ACHN (cell line): ENCODE measurements around the gene IQSEC1.
A peak's percentile ranks its signal among the peaks of the same experiment; 100 is the strongest.

Experiments
- DNase-seq: peaks from one replicate; pipeline ENCODE4 v3.0.0-alpha.2; 2015
- in situ Hi-C: cut with HindIII; loops from 2 replicates; pipeline ENCODE4 v1.10.0; 2017; ENCODE audit warnings: low sequenced_read_pairs, low pct_ligation_motif_present, low pct_unique_long_range_greater_than_20kb

IQSEC1 gene

DNA sequence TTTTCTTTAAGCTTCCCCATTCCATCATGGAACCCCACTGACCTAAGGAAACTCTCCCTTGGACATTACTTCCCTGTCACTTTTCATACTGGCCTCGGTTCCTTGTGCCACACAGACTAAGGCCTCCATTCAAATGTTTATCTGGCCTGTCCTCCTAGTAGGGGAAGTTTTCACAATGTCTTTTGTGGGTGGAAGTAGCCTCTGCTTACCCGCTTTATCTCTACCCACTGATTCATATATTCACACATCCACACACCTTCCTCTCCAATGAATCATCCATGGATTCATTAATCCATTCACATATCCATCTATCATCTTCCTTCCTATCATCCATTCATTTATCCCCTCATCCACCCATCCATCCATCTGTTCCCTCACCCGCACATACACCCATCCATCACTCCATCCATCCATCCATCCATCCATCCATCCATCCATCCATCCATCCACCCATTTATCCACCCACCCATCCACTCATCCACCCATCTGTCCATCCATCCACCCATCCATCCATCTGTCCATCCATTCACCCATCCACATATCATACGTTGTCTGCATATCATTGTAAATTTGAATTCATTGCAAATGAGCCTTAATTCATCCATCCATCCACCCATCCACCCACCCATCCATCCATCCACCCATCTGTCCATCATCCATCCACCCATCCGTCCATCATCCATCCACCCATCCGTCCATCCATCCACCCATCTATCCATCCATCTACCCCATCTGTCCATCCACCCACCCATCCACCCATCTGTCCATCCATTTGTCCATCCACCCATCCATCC, 49.1 kb downstream of the IQSEC1 start:
- no peak for DNase-seq
- in situ Hi-C loops: no loop called here

DNA sequence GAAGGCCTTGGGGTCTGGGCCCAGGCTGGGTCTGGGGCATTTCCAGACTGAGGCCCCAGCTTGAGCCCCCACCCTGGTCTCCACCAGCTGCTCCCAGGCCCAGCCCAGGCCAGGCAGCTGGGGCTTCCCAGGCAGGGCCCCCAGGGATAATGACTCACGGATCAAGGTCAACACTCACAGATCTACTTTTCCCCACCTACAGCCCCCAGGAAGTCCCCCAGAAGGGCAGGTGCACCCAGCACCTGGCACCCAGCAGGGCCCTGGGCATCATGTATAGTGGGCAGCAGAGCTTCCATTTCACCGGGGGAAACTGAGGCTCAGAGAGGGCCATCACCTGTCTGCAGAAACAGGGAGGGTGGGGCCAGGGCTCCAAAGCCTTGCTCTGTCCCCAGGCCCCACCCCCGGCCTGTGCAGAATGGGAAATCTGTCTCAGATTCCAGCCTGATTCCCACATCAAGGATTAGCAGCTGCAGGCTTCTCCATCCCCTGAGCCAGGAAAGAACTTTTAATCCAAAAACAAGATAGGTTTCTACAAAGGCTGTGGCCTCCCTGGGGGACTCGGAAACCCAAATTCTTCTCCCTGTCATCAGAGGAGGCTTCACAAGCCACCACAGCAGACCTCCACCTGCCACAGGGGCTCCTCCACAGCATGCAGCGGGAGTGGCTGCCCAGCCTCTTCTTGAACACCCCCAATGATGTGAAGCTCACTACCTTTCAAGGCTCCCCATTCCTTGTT, 49.8 kb downstream of the IQSEC1 start:
- in situ Hi-C loops: no loop called here
- peak; percentile 7 for DNase-seq

DNA sequence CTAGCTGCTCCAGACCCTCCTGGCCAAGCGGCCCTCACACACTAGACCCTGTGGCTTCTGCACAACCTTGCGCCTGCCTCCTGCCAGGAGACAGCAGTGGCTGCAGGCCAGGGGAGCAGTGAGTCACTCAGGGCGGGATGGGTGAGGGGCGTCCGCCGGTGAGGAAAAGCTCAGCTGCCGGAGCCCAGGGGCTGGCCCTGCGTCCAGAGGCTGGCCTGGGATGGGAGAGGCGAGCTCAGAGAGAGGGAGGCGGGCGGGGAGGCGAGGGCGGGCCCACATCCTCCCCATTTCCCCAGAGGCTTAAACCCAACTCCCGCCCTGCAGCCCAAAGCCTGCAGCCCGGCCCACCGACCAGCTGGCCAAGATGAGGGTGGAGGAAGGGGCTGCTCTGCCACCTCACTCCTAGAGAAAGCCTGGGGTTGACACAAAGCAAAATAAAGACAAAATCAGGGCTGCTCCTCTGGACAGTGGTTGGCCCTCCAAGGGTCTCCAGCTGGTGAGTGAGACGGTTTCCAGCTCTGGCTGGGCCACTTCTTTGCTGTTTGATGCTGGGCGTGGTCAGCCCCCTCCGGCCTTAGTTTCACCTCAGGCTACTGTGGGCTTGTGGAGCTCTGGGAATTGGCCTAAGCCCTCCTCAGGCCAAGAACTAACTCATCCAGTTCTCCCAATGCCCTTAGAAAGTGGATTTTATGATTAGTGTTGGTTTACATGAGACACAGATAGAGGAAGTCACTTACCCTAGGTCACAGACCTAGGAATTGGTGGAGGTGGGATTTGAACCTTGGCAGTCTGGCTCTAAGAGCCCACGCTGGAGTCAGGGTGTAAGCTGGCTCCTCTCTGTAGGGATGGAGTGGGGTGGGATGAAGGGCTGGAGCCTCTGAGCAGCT, 50.6 kb downstream of the IQSEC1 start:
- DNase-seq: peak; percentile 88
- in situ Hi-C loops: no loop called here

DNA sequence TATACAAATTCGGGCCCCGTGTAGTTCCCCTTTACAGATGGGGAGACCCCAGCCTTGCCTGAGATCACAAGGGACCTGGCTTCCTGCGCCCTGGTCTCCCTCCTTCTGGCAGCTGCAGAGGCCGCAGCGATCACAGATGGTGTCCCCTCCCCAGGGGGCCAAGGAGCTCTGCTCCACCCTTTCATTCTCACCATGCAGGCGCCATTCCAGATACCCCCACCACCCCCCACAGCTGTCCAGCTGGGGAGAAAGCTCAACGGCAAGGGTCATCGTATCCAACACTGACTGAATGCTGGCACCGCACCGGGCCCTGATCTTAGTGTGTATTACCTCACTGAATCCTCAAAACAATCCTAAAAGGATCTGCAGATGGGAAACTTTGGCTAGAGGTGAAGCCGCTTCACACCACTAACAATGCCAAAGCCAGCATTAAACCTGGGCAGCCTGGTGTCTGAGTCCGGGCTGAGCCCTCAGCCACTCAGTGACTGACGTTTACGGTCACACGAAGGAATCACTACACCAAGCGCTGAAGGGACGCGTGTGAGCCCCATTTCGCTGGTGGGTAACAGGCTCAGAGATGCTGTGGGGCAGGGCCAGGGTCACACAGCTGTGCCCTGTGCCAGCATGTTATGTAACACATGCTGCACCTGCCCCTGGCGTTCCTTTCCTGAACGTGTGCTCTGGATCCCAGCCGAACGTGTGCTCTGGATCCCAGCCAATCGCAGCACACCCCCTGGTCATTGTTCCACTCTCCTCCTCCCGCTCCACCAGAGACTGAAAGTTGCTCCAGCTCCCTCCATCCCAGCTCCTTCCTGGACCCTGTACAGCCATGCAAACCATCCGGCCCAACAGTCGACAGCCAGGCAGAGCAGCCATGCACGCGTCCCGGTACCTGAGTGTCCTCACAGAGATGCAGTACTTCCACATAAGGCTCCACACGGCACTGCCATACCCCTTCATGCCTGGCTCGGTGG, 51.8 kb downstream of the IQSEC1 start:
- peak; percentile 12 for DNase-seq
- in situ Hi-C loops: no loop called here

DNA sequence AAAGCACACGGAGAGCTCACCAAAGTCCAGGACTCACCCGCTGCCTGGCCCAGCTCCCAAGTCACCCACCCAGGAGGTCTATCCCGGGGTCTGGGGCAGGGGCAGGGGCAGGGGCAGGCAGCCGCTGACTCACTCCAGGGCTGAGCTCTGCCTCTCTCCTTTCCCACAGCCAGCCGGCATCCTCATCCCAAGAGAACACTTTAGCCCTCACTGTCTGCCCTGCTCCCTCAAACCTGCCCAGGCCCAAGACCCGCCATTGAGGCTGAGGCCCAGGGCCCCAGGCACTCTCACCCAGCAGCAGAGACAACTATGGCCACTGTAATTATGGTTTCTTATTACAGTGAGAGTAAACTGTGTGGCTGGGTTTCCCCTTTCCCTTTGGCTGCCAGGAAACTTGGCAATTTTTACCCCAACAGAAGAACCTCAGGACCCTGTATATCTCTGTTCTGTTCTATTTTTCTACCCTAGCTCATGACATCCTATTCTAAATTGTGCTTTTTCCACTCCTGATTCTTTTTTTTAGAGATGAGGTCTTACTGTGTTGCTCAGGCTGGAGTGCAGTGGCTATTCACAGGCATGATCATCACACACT, 53.0 kb downstream of the IQSEC1 start:
- DNase-seq: no peak
- in situ Hi-C loops: no loop called here

DNA sequence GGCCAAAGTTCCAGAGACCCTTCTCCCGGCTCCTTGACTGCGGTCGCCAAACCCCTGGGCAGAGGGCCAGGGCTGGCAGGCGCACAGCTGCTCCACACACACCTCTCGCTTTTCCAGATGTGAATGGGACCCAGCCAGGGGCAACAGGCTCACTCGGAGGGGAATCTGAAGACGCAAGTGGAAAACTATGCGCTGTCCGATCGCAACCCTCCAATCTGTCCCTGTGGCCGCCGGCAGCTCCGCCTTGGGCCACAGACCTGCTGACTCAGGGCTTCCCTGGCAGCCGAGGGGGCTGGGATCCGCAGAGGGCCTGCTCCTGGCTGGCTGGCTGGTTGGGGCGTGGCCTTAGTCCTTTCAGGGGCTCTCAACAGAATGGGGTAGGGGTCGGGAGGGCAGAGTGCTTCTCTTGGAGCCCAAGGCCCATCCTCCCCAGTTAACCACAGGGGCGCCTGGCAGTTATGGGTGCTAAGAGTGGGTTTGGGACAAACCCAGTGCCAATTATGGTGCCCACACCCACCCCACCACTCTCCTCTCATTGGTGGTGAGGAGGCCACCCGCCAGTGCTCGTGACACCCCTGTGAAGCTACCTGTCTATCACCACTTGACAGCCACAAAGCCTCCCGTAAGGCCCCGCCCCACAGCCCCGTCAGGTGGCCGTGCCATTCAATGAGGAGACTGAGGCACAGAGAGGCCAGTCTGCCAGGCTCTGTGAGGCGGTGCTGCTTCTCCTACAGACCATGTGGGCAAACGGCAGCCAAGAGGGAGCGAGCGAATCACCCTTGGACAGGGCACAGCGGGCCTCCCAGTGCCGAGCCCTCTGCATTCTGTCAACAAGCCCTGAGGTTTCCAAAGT, 53.8 kb downstream of the IQSEC1 start:
- DNase-seq: no peak
- in situ Hi-C loops: no loop called here

DNA sequence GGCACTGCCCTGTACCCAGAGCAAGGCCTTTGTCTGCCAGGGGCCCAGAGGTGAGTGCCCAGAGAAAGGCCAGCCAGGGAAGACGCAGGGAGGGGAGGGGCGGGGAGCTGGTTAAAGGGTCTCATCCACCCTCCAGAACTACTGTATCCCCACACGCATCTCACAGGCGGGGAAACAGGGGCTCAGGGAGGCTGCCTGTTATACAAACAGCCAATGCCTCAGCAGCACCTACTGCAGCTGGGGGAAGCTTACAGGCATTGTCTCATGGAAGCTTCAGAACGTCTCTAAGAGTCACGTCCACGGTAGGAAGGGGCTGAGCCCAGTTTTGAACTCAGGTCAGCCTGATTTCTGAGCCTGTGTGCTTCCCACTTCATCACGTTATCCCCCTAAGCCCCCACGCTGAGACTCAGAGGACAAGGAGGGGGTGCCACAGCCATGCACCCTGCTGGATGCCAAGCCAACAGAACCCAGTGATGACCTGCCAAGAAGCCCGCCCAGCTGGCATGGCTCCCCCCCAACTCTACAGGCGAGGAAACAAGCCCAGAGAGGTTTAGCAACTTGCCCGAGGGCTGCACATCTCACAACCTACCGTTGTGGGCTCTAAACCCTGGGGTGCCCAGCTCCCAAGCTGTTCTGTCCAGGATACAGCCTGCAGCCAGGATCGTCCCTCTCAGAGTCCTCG, 54.5 kb downstream of the IQSEC1 start:
- in situ Hi-C loops: no loop called here
- DNase-seq: no peak

DNA sequence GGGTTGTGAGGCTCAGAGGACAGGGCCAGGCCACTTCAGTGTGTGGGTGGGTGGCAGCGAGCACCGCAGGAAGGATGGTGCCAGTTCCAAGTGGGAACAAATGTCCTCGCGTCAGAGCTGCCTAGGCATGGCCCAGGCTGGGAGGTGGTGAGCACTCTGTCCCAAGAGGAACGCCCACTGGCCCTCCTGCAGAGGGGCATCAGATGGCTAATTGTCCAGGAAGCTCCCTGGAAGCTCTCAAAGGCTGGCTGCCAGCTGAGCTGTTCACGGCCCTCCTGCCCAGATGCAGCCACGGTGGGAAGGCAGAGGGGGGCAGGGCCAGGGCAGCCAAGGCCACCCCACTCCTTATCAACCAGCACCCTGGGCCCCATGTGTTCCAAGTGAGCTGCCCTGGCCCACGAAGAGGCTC, 55.2 kb downstream of the IQSEC1 start:
- in situ Hi-C loops: no loop called here

DNA sequence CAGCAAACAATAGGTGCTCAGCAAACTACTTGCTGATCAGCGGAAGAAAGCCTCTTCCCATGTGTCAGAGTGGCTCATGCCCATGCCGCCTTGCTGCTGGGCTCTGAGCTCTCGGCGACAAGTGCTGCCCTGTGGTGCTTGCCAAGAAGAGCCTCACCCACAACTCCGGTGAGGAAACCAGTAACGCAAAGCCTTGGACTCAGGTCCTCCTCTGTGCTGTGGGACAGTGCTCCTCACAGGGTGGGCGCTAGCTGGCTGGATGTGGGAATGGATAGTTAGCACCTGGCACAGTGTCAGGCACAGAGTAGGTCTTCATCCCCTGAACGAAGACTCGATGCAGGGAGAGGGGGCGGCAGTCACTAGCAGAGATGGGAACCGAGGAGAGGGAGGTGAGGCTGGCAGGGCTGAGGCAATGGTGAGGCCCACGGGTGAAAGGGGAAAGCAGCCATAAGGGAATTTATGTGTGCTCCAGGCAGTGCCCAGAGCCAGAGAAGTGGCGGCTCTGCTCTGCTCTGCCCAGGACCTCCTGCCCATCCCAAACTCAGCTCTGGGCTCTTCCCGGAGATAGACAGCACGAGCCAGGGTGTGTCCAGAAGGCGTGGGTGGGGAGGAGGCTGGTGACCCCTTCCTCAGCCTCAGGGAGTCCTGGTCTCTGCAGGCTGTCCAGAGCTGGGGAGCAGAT, 55.7 kb downstream of the IQSEC1 start:
- DNase-seq: no peak

More for the DNA sequence above, 55.2 kb downstream of the IQSEC1 start:
- DNase-seq: no peak

DNA sequence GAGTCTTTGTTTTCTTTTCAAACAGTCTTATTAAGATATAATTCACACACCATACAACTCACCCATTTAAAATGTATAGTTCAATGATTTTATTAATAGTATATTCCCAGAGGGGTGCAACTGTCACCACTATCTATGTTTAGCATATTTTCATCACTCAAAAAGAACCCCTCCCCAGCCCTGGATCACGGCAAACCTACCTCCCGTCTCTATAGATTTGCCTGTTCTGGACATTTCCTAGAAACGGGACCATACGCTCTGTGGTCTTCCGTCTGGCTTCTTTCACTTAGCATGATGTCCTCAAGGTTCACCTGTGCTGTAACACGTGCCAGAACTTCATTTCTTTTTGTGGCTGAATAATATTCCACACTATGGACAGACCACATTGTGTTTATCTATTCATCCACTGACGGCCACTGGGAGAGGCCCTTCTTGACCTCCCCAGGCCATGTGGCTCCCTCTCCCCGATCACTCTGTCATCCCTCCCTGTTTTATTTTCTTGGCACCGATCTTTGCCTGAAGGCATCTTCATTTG, 56.4 kb downstream of the IQSEC1 start:
- no peak for DNase-seq
- in situ Hi-C loops: no loop called here

More for the DNA sequence above, 55.7 kb downstream of the IQSEC1 start:
- in situ Hi-C loops: no loop called here

DNA sequence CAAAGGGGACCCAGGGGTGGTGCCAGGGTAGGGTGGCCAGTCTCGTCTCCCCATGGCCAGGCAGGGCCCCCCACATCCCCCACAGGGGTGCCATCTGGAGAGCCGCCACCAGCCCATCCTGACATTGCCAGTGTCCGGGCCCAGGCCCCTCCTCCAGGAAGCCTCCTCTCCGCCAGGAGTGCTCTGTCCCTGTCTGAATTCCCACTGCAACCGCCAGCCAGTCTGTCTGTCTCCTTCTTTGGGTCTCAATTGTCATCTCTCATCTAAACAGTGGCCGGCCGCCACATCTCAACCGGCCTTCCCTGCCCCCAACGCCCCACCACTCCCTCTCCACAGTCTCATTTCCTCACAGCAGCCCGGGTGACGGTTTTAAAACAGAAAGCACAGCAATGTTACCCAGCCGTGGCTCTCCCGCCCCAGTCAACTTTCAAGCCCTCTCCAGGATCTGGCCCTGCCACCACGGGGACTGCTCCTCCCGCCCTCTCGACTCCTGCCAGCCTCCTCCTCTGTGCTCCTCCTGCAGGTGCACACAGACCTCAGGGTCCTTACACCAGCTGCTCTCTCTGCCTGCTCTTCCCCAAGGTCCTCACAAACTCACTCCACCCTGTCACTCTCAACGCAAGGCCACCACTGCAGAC, 57.0 kb downstream of the IQSEC1 start:
- in situ Hi-C loops: no loop called here
- no peak for DNase-seq

DNA sequence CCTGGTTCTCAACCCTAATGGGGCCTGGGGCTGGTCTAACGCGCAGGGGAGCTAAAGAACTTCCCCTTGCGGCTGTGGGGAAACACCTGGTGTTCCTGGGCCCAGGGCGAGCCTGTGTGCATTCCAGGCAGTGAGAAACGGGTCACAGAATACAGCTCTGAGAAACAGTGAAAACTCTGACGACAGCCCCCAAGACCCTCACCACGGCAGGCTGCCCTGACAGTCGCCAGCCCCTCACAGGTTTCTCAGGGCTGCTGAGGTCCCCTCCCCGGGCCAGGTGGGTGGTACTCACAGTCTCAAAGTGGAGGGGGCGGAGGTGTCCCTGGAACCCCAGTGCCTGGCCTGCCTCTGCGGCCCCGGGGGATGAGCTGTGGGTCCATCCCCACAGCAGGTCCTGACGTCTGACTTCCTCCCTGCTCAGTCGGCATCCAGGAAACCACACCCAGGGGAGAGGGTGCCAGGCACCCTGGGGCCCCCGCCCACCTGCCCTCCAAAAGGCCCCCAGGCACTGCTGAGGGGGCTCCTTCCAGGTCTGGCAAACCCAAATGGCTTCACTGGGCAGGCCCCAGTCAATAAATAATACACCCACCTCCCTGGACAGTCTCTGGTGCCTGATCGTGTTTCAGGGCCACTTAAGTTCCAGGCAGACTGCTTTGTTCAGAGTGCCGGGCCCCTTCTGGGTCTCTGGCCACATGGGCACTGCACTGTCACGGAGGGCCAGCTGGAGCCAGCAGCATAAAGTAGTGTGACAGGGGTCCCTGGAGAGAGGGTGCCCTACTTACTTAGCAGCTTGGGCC, 57.7 kb downstream of the IQSEC1 start:
- in situ Hi-C loops: no loop called here
- DNase-seq: no peak

DNA sequence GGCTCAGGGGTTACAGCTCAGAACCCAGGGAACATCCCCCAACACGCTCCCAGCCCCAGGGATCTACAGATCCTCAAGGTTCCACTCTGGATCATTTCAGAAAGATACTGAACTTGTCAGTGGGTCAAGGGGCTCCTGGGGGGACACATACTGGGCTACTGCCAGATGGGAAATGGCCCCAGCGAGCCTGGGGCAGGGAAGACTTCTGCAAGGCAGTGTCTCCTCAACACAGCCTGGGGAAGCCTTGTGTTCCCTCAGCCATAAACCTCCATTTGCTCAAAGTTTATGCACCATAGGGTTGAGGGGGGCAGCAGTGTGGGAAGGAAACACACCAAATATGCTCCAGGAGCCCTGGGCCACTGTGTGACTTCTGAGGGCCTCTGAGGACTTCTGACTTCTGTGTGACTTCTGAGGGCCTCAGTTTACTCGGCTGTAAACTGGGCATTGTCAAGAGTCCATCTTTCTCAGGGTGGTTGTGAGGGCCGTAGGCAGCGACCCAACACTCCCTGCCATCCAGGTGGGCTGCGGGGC, 58.4 kb downstream of the IQSEC1 start:
- in situ Hi-C loops: no loop called here

More for the DNA sequence above, 58.4 kb downstream of the IQSEC1 start:
- DNase-seq: no peak
